Stimulated activated naive CD4-positive, alpha-beta T cell treated with Interleukin-2 at 50 U/mL for 16 hours (primary cell): ENCODE measurements around the gene FIZ1.
"Not testable (repeated sequence)": the region's sequence is repeated elsewhere in the genome, so short reads cannot be mapped to it uniquely, and the experiment has no call there.

Source experiments
- DNase-seq: peaks from one replicate; lab custom pipeline; 2025; lab: John Stamatoyannopoulos, UW

Gene FIZ1

GRCh38 chr19:55594996-55595545, 4.2 kb downstream of the FIZ1 start:
- DNase-seq, result no peak

- DNase-seq, result no peak
Observed at GRCh38 chr19:55593096-55593772, 6.1 kb downstream of the FIZ1 start.

DNA sequence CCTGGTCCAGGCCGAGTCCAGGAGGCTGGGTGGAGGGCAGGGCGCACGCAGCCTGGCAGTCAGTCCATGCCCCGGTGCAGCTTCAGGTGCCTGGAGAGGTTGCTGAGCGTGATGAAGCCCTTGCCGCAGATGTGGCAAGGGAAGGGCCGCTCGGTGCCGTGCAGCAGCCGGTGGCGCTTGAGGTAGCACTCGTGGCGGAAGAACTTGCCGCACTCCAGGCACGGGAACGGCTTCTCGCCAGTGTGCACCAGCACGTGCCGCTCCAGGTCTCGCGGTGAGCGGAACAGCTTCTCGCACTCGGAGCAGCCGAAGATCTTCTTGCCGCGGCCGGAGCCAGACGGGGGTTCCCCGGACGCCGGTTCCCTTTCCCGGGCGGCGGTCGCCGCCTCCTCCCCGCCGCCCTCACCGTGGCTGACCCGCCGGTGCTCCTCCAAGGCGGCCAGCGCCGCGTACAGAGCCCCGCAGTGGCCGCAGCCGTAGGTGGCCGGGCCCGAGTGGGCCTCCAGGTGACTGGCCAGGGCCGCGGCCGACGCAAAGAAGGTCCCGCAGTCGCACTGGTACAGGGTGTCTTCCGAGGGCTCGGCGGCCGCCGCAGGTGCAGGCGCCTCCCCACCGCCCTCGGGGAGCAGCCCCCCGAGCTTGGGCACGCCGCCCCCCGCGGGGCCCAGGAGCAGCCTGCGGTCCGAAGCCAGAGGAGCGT, 6.8 kb downstream of the FIZ1 start:
- DNase-seq, result no peak

- no peak for DNase-seq
Observed at GRCh38 chr19:55591555-55591954, 7.8 kb downstream of the FIZ1 start.

GRCh38 chr19:55590617-55591016, 8.7 kb downstream of the FIZ1 start:
- DNase-seq, result no peak

- no peak for DNase-seq
Observed at GRCh38 chr19:55590109-55590508, 9.2 kb downstream of the FIZ1 start.

GRCh38 chr19:55588738-55589137, 10.6 kb downstream of the FIZ1 start:
- no peak for DNase-seq

DNA sequence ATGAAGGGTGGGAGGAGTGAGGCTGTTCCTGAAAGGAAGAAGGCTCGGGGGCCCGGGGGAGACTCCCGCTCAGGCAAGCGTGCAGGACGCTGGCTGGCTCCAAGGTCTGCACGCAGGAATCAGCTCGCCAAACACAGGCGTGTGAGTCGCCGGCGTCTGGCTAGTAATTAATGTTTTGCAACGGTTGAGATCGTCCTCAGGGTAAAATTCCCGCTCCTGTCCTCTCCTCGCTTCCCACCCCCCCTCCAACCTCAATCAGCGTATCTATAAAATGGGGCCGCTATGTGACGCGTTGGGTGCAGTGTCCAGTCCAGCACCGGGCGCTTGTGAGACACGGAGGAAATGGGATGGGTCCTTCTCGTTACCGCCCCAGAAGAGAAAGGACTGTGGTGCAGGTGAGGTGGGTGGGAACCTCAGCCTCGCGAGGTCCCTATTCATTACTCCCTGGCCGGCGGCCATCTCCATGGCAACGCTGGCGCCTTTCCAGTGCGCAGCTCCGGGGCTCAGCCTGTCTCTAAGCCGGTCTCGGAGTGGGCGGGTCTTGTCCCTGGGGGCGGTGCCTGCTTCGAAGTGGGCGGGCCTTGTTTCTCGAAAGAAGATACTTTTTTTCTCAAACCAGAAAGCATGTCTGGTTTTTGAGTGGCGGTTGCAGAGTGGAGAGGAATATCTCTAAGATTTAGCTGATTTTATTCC, 12.2 kb downstream of the FIZ1 start:
- peak; percentile 91 for DNase-seq

DNA sequence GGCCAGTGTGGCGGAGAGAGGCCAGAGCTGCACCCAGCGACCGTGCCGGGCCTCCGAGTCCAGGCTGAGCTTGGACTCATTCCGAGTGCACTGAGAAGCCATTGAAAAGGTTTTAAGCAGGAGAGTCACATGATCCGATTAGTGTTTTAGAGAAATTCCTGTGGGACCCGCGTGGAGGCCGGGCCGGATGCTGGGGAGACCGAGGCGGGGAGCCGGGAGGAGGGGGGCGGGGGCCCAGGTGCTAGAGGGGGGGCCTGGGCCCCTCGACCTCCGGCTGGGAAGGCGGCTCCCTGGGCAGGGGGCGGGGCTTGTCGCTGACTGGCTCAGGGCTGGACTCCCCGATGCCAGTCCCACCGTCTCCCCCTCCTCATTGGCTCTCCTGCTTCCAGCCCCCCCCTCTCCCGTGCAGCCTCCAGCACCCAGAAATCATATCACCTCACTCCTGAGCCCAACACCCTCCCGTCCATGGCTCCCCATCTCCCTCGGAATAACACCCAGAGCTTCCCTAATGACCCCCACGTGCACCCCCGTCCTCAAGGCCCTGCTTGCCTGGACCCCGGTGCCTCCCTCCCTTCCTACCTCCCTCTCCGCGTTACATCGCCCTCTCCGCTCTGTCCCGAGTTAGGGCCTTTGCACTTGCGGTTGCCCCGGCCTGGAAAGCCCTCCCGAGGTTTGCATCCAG, 13.5 kb downstream of the FIZ1 start:
- peak; percentile 29 for DNase-seq

DNA sequence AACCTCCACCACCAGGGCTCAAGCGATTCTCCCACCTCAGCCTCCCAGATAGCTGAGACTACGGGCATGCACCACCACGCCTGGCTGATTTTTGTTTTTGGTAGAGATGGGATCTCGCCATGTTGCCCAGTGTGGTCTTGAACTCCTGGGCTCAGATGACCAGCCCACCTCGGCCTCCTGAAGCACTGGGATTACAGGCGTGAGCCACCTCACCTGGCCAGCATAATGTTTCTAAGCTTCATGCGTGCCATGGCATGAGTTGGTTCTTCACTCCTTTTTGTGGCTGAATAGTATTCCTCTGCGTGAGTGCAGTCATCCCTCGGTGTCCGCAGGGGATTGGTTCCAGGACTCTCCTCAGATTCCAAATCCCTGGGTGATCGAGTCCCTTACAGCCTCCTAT, 14.4 kb downstream of the FIZ1 start:
- DNase-seq, result no peak

- not testable (repeated sequence) for DNase-seq
Observed at GRCh38 chr19:55583897-55584296, 15.4 kb downstream of the FIZ1 start.

GRCh38 chr19:55582284-55582683, 17.0 kb downstream of the FIZ1 start:
- not testable (repeated sequence) for DNase-seq

- no peak for DNase-seq
Observed at GRCh38 chr19:55581823-55582223, 17.5 kb downstream of the FIZ1 start.

GRCh38 chr19:55581145-55581822, 18.0 kb downstream of the FIZ1 start:
- no peak for DNase-seq

GRCh38 chr19:55580628-55581144, 18.6 kb downstream of the FIZ1 start, which contains the start of gene ZNF579:
Gene ZNF579 (minus strand): TSS chr19:55580848. CDS start chr19:55579639, 1,209 bp downstream.
- peak; percentile 73 for DNase-seq

- DNase-seq, result no peak
Observed at GRCh38 chr19:55579766-55580621, 19.3 kb downstream of the FIZ1 start.

GRCh38 chr19:55578761-55579747, 20.3 kb downstream of the FIZ1 start:
- no peak for DNase-seq

DNA sequence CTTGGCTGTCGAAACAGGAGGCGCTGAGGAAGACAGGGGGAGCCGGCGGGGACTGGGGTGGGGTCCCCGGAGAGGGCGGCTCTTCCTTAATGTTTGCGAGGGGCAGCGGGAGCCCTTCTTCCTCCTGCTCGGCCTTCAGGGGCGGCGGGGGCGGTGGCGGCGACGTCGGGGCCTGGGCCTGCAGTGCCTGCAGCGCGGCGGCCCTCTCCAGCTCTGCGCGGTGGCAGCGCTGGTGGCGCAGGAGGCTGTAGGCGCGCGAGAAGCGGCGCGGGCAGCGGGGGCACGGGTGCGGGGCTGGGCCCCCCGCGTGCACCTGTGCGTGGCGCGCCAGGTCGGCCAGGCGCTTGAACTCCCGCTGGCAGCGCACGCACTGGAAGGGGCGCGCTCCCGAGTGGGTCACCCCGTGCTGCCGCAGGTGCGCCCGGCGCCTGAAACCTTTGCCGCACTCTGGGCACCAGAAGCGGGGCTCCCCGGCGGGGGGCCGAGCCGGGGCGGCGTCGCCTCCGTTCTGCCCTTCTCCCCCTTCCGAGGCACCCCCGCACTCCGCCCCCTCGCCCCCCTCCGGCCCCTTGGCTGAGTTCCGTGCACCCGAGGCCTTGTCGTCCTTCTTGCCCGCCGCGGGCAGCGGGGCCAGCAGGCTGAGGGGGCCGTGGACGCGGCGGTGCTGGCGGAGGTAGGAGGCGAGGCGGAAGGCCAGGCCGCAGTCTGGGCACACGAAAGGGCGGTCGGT, 21.1 kb downstream of the FIZ1 start:
- DNase-seq, result no peak
